MV-4-11 (cell line): ENCODE measurements around the gene KRTAP9-8.
"Not testable (repeated sequence)": the region's sequence is repeated elsewhere in the genome, so short reads cannot be mapped to it uniquely, and the experiment has no call there.

ENCODE experiments used
- DNase-seq: peaks from one replicate; lab custom pipeline; 2025; lab: John Stamatoyannopoulos, UW

KRTAP9-8 gene

GRCh38 chr17:41255381-41256290 is 17.8 kb downstream of the KRTAP9-8 start, which contains the start of gene KRTAP9-9:
Gene KRTAP9-9 (plus strand): TSS chr17:41255384.
- DNase-seq = not testable (repeated sequence)

GRCh38 chr17:41256291-41256685 is 18.5 kb downstream of the KRTAP9-8 start:
- DNase-seq = no peak

GRCh38 chr17:41258406-41258805 is 20.6 kb downstream of the KRTAP9-8 start:
- DNase-seq = no peak

- DNase-seq = no peak
These were observed 25.4 kb downstream of the KRTAP9-8 start for GRCh38 chr17:41263212-41263611.

- no peak for DNase-seq
These were observed 26.8 kb downstream of the KRTAP9-8 start for GRCh38 chr17:41264599-41264998.

- no peak for DNase-seq
These were observed 27.3 kb downstream of the KRTAP9-8 start, which contains the start of gene KRTAP9-6 for GRCh38 chr17:41265078-41265477. Gene KRTAP9-6 (plus strand): TSS chr17:41265378. CDS start chr17:41265378, 0 bp downstream.

GRCh38 chr17:41267711-41268110 is 29.9 kb downstream of the KRTAP9-8 start:
- DNase-seq = peak; percentile 52

GRCh38 chr17:41271323-41271722 is 33.5 kb downstream of the KRTAP9-8 start:
- DNase-seq = not testable (repeated sequence)

- DNase-seq = no peak
These were observed 34.1 kb downstream of the KRTAP9-8 start for GRCh38 chr17:41271858-41272257.

GRCh38 chr17:41275648-41276190 is 37.9 kb downstream of the KRTAP9-8 start, which contains the start of gene KRTAP9-7:
Gene KRTAP9-7 (plus strand): TSS chr17:41275698. CDS start chr17:41275698, 0 bp downstream.
- DNase-seq = not testable (repeated sequence)

GRCh38 chr17:41278176-41278955 is 40.6 kb downstream of the KRTAP9-8 start:
- no peak for DNase-seq

GRCh38 chr17:41284043-41284442 is 46.2 kb downstream of the KRTAP9-8 start:
- DNase-seq = no peak

GRCh38 chr17:41284546-41284945 is 46.7 kb downstream of the KRTAP9-8 start:
- peak; percentile 2 for DNase-seq

- no peak for DNase-seq
These were observed 49.3 kb downstream of the KRTAP9-8 start for GRCh38 chr17:41287050-41287449.
